Measurements from ENCODE around the gene SEMA6A. TPM values are rescaled to one million over a fixed set of nuclear protein-coding genes. Genes with fewer than 3 reads are reported as not detected.

The SEMA6A gene
- total RNA-seq, 1 experiment from 2014 or later = 406 TPM

DNA sequence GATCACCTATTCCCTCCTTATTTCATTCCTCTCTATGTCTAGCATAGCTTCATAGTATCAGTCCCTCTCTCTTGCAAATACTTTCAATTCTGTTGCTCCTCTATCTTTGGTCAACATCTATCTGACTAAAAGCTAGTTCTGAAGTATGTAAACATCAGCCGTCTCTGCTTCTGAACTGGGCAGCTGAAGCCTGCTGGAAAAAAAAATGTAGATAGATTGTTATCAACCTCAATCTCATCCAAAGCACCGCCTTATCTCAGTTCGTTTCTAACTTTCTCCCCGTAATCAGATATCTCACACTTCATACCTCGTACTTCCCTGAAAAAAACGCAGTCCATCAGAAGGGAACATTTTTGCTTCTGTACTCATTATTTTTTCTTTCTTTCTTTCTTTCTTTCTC is 4.5 kb upstream of the SEMA6A start:
- Mint-ChIP-seq H3K4me3 (no peak overlapping the region), H3K27me3 (ENCODE audit: low read depth) (no peaks in the 10 kb centered on the region), H3K9me3 (no peaks in the 10 kb centered on the region), H3K4me1 (peaks cover 37% of the 10 kb centered on the region), H3K27ac (no peak overlapping the region), H3K36me3 (peaks cover 2% of the 10 kb centered on the region; the same call in 1 of the 2 replicates)
- ATAC-seq = no peak
- ChIA-PET POLR2A (no interaction called here), CTCF (no interaction called here)
- no peak for DNase-seq (ENCODE audit: low spot score)
- TF ChIP-seq ZNF396 (CRISPR knock-in tag; IDR thresholded peaks at IDR 0.05; ENCODE audit: borderline replicate concordance) = no peak
- TF ChIP-seq, protein P1, sequence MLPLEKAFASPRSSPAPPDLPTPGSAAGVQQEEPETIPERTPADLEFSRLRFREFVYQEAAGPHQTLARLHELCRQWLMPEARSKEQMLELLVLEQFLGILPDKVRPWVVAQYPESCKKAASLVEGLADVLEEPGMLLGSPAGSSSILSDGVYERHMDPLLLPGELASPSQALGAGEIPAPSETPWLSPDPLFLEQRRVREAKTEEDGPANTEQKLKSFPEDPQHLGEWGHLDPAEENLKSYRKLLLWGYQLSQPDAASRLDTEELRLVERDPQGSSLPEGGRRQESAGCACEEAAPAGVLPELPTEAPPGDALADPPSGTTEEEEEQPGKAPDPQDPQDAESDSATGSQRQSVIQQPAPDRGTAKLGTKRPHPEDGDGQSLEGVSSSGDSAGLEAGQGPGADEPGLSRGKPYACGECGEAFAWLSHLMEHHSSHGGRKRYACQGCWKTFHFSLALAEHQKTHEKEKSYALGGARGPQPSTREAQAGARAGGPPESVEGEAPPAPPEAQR (CRISPR knock-in tag; IDR thresholded peaks at IDR 0.05) = no peak
- no peak for TF ChIP-seq GABPB1 (CRISPR knock-in tag; IDR thresholded peaks at IDR 0.05)
- TF ChIP-seq, protein P2, sequence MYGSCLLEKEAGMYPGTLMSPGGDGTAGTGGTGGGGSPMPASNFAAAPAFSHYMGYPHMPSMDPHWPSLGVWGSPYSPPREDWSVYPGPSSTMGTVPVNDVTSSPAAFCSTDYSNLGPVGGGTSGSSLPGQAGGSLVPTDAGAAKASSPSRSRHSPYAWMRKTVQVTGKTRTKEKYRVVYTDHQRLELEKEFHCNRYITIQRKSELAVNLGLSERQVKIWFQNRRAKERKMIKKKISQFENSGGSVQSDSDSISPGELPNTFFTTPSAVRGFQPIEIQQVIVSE (CRISPR knock-in tag; IDR thresholded peaks at IDR 0.05; ENCODE audit: borderline replicate concordance) = no peak
- TF ChIP-seq, protein P3, sequence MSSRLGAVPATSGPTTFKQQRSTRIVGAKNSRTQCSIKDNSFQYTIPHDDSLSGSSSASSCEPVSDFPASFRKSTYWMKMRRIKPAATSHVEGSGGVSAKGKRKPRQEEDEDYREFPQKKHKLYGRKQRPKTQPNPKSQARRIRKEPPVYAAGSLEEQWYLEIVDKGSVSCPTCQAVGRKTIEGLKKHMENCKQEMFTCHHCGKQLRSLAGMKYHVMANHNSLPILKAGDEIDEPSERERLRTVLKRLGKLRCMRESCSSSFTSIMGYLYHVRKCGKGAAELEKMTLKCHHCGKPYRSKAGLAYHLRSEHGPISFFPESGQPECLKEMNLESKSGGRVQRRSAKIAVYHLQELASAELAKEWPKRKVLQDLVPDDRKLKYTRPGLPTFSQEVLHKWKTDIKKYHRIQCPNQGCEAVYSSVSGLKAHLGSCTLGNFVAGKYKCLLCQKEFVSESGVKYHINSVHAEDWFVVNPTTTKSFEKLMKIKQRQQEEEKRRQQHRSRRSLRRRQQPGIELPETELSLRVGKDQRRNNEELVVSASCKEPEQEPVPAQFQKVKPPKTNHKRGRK (CRISPR knock-in tag; IDR thresholded peaks at IDR 0.05; ENCODE audit: borderline replicate concordance) = no peak
- no peak for TF ChIP-seq KAT7 (CRISPR knock-in tag; IDR thresholded peaks at IDR 0.05; ENCODE audit: borderline replicate concordance)
- TF ChIP-seq, protein P4, sequence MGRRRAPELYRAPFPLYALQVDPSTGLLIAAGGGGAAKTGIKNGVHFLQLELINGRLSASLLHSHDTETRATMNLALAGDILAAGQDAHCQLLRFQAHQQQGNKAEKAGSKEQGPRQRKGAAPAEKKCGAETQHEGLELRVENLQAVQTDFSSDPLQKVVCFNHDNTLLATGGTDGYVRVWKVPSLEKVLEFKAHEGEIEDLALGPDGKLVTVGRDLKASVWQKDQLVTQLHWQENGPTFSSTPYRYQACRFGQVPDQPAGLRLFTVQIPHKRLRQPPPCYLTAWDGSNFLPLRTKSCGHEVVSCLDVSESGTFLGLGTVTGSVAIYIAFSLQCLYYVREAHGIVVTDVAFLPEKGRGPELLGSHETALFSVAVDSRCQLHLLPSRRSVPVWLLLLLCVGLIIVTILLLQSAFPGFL (CRISPR knock-in tag; IDR thresholded peaks at IDR 0.05; ENCODE audit: borderline replicate concordance) = no peak
- no peak for TF ChIP-seq CREM (CRISPR knock-in tag; IDR thresholded peaks at IDR 0.05)
- TF ChIP-seq OVOL2 (CRISPR knock-in tag; IDR thresholded peaks at IDR 0.05; ENCODE audit: borderline replicate concordance) = no peak
- TF ChIP-seq SMAD3 (CRISPR knock-in tag; IDR thresholded peaks at IDR 0.05; ENCODE audit: borderline replicate concordance) = no peak
- no peak for TF ChIP-seq IRF2 (CRISPR knock-in tag; IDR thresholded peaks at IDR 0.05; ENCODE audit: borderline replicate concordance, low read depth)
- TF ChIP-seq ZNF219 (CRISPR knock-in tag; IDR thresholded peaks at IDR 0.05; ENCODE audit: borderline replicate concordance) = no peak
- TF ChIP-seq, protein P5, sequence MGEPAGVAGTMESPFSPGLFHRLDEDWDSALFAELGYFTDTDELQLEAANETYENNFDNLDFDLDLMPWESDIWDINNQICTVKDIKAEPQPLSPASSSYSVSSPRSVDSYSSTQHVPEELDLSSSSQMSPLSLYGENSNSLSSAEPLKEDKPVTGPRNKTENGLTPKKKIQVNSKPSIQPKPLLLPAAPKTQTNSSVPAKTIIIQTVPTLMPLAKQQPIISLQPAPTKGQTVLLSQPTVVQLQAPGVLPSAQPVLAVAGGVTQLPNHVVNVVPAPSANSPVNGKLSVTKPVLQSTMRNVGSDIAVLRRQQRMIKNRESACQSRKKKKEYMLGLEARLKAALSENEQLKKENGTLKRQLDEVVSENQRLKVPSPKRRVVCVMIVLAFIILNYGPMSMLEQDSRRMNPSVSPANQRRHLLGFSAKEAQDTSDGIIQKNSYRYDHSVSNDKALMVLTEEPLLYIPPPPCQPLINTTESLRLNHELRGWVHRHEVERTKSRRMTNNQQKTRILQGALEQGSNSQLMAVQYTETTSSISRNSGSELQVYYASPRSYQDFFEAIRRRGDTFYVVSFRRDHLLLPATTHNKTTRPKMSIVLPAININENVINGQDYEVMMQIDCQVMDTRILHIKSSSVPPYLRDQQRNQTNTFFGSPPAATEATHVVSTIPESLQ (CRISPR knock-in tag; IDR thresholded peaks at IDR 0.05) = no peak
- TF ChIP-seq, protein P6, sequence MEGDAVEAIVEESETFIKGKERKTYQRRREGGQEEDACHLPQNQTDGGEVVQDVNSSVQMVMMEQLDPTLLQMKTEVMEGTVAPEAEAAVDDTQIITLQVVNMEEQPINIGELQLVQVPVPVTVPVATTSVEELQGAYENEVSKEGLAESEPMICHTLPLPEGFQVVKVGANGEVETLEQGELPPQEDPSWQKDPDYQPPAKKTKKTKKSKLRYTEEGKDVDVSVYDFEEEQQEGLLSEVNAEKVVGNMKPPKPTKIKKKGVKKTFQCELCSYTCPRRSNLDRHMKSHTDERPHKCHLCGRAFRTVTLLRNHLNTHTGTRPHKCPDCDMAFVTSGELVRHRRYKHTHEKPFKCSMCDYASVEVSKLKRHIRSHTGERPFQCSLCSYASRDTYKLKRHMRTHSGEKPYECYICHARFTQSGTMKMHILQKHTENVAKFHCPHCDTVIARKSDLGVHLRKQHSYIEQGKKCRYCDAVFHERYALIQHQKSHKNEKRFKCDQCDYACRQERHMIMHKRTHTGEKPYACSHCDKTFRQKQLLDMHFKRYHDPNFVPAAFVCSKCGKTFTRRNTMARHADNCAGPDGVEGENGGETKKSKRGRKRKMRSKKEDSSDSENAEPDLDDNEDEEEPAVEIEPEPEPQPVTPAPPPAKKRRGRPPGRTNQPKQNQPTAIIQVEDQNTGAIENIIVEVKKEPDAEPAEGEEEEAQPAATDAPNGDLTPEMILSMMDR (IDR thresholded peaks at IDR 0.05) = no peak
- TF ChIP-seq ZNF416 (CRISPR knock-in tag; IDR thresholded peaks at IDR 0.05) = no peak
- TF ChIP-seq TEAD4 (CRISPR knock-in tag; IDR thresholded peaks at IDR 0.05) = no peak
- TF ChIP-seq, protein P7, sequence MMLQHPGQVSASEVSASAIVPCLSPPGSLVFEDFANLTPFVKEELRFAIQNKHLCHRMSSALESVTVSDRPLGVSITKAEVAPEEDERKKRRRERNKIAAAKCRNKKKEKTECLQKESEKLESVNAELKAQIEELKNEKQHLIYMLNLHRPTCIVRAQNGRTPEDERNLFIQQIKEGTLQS (CRISPR knock-in tag; conservative IDR thresholded peaks at IDR 0.05) = no peak
